HL-60 (cell line): ENCODE results near the gene ZNF408.

Experiments used
- DNase-seq, 2 experiments: peaks; one replicate each; pipeline ENCODE4 v3.0.0-alpha.2; 2010 to 2020; ENCODE audit warnings: low read depth in 1 of 2, low spot score in 1 of 2
- H3K27ac ChIP-seq: fragments of 250-450 bp; sonication (Bioruptor Pico); replicated peaks from 2 replicates; pipeline ENCODE4 v1.5.1; 2020; ENCODE audit warnings: mild to moderate bottlenecking, moderate library complexity
- H3K27me3 ChIP-seq: fragments of 250-450 bp; sonication (Bioruptor Pico); 2 replicates; pipeline ENCODE4 v1.5.1; 2021; ENCODE audit warnings: mild to moderate bottlenecking, moderate library complexity; ENCODE audit not compliant: insufficient read depth, poor library complexity, severe bottlenecking
- H3K4me3 ChIP-seq: replicated peaks from 2 replicates; pipeline ENCODE4 v1.5.1; 2011; ENCODE audit warnings: mild to moderate bottlenecking, control low read depth, low read length; ENCODE audit not compliant: insufficient read depth
- GABPA ChIP-seq: IDR thresholded peaks from 2 replicates; pipeline ENCODE4 v1.6.1; 2012; ENCODE audit warnings: low read depth
- POLR2AphosphoS5 ChIP-seq: IDR thresholded peaks from 2 replicates; pipeline ENCODE4 v1.6.1; 2012; ENCODE audit warnings: low read depth
- SPI1 ChIP-seq: IDR thresholded peaks from 2 replicates; pipeline ENCODE4 v1.6.1; 2012; ENCODE audit warnings: low read depth, mild to moderate bottlenecking, borderline replicate concordance
- TF ChIP-seq, protein P1 (sequence below): IDR thresholded peaks from one replicate; pipeline ENCODE4 v1.5.1; 2011; ENCODE audit warnings: low read length, control low read depth, inconsistent platforms; ENCODE audit not compliant: insufficient read depth
- TF ChIP-seq, protein P2 (sequence below): IDR thresholded peaks from 2 replicates; pipeline ENCODE4 v1.6.1; 2012; ENCODE audit warnings: low read depth; ENCODE audit not compliant: insufficient replicate concordance

ZNF408 gene

DNA sequence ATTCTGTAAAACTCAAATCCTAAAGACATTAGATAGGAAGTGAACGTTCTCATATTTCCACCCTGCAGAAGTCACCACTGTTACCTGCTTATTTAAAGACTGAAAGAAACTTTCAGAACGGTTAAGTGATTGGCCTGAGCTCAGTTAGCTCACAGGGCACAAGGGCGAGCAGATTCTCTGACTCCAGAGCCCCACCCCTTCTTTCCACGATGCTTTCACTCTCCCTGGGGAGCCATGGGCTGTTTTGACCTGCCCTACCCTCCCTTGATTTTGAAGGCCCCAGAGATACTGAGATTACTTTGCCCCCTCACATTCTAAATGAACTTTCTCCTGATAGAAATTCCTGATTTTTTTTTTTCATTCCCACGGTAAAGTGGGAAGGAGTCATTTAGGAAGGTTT, 34.3 kb upstream of the ZNF408 start:
- no peak overlapping the region for H3K4me3 ChIP-seq
- H3K27ac ChIP-seq, result peak overlapping the region; percentile 0; the same call in 1 of the 2 replicates
- H3K27me3 ChIP-seq, result no peaks in the 10 kb centered on the region
- no peak for TF ChIP-seq SPI1
- TF ChIP-seq GABPA, result no peak
- TF ChIP-seq, protein P1, sequence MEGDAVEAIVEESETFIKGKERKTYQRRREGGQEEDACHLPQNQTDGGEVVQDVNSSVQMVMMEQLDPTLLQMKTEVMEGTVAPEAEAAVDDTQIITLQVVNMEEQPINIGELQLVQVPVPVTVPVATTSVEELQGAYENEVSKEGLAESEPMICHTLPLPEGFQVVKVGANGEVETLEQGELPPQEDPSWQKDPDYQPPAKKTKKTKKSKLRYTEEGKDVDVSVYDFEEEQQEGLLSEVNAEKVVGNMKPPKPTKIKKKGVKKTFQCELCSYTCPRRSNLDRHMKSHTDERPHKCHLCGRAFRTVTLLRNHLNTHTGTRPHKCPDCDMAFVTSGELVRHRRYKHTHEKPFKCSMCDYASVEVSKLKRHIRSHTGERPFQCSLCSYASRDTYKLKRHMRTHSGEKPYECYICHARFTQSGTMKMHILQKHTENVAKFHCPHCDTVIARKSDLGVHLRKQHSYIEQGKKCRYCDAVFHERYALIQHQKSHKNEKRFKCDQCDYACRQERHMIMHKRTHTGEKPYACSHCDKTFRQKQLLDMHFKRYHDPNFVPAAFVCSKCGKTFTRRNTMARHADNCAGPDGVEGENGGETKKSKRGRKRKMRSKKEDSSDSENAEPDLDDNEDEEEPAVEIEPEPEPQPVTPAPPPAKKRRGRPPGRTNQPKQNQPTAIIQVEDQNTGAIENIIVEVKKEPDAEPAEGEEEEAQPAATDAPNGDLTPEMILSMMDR, result no peak
- TF ChIP-seq, protein P2, sequence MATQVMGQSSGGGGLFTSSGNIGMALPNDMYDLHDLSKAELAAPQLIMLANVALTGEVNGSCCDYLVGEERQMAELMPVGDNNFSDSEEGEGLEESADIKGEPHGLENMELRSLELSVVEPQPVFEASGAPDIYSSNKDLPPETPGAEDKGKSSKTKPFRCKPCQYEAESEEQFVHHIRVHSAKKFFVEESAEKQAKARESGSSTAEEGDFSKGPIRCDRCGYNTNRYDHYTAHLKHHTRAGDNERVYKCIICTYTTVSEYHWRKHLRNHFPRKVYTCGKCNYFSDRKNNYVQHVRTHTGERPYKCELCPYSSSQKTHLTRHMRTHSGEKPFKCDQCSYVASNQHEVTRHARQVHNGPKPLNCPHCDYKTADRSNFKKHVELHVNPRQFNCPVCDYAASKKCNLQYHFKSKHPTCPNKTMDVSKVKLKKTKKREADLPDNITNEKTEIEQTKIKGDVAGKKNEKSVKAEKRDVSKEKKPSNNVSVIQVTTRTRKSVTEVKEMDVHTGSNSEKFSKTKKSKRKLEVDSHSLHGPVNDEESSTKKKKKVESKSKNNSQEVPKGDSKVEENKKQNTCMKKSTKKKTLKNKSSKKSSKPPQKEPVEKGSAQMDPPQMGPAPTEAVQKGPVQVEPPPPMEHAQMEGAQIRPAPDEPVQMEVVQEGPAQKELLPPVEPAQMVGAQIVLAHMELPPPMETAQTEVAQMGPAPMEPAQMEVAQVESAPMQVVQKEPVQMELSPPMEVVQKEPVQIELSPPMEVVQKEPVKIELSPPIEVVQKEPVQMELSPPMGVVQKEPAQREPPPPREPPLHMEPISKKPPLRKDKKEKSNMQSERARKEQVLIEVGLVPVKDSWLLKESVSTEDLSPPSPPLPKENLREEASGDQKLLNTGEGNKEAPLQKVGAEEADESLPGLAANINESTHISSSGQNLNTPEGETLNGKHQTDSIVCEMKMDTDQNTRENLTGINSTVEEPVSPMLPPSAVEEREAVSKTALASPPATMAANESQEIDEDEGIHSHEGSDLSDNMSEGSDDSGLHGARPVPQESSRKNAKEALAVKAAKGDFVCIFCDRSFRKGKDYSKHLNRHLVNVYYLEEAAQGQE, result no peak
- no peak for TF ChIP-seq POLR2AphosphoS5
- no peak for DNase-seq

DNA sequence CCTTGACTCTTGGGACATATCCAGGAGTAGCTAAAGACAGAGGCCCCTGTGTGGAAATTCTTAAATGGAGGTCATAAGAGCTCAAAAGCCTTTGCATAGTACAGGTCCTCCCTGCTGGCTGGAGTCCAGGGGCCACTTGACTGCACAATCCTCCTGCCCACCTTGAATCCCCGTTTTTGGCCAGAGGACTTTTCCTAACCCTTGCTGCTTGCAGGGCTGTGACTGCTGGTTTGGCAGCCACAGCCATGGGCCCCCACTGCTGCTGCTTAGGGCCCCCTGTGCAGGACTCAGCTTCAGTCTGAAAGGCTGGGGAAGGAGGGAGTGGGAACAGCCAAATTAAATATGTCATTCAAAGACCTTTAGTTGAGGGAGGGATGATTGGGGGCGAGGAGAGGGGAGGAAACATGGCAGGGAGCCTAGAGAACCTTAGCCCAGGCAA, 33.8 kb upstream of the ZNF408 start:
- no peak for DNase-seq
- peak overlapping the region; percentile 0; the same call in 1 of the 2 replicates for H3K27ac ChIP-seq
- no peaks in the 10 kb centered on the region for H3K27me3 ChIP-seq
- H3K4me3 ChIP-seq, result no peak overlapping the region
- no peak for TF ChIP-seq GABPA
- TF ChIP-seq, protein P2, result no peak
- no peak for TF ChIP-seq SPI1
- TF ChIP-seq, protein P1, result no peak
- TF ChIP-seq POLR2AphosphoS5, result no peak

DNA sequence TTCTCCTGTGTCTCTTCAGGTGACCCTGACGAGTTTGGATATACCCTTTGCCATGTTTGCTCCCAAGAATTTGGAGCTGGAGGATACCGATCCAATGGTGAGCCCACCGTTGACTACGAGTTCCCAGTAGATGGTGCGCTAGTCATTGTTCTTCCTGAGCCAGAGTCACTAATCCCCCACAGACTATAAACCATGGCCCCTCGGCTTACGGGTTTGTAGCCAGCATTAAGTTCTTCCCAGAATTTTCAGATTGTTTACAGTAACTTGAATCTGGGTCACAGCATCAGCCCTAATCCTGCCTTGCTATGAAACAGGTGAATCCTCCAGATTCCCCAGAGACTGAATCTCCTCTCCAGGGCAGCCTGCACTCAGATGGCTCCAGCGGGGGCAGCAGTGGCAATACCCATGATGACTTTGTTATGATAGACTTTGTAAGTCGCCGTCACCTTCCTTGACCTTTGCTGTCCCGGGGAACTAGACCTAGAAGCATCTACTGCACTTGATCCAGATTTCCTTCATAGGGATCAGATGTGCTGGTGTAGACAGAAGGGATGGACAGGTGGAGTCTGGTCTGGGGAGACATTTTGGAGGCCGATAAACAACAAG, 32.2 kb upstream of the ZNF408 start:
- H3K27me3 ChIP-seq, result no peaks in the 10 kb centered on the region
- no peak overlapping the region for H3K4me3 ChIP-seq
- peak overlapping the region; percentile 88; the same call in 1 of the 2 replicates for H3K27ac ChIP-seq
- DNase-seq, result no peak
- TF ChIP-seq, protein P1, result no peak
- TF ChIP-seq GABPA, result no peak
- TF ChIP-seq, protein P2, result no peak
- no peak for TF ChIP-seq POLR2AphosphoS5
